IPS-18c (cell line): Measurements from ENCODE around the gene PRAC2.

Source experiments
- H3K4me3 ChIP-seq: 2 replicates; pipeline ENCODE4 v1.7.0; 2013; ENCODE audit warnings: low read depth, mild to moderate bottlenecking, low read length, moderate library complexity; ENCODE audit not compliant: insufficient read depth
- H3K9me3 ChIP-seq: one replicate; pipeline ENCODE4 v1.6.1; 2013; ENCODE audit warnings: mild to moderate bottlenecking, low read length, moderate library complexity; ENCODE audit not compliant: control insufficient read depth, insufficient read depth

Gene PRAC2

DNA sequence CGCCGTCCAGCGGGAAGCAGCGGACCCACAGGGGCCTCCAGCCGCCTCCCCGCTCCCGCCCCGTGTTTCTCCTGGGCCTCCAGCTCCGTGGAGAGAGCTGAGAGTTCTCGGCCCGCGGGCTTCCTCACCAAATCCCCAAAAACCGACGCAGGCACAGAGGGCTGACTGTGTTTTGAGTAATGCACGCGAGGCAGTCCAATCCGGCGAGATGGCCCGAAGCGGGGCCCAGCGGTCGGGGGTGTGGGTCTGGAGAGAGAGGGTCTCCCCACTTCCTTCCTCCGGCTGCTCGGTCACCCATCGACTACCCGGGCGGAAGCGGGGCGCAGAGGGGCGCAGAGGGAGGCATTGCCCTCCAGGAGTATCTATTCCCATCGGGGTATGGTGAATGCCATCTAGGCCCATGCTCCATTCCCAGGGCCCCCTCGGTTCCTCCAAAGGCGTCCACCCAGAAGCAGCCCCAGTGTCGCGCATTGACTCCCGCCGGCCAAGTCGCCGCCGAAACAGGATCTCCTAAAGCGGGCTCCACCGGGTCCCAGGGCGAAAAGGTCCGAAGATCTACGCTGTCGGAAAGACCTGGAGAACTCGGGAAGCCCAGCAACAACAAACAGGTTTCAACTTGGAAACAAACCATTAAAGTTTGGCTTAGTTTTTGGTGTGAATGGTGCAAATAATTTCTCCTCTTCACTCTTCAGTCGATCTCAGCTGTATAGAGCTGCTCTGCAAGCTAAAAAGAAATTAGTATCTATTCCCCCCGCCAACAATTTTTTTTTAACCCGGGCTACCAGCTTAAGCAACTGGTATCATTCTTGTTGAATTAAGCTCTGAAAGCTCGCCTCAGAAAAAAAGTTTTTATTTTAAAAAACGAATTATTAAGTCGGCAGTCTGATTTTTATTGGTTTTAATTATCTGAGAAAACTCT lies 24.7 kb downstream of the PRAC2 start:
- Histone ChIP-seq H3K4me3 (no peak overlapping the region), H3K9me3 (peaks cover 2% of the 10 kb centered on the region)

DNA sequence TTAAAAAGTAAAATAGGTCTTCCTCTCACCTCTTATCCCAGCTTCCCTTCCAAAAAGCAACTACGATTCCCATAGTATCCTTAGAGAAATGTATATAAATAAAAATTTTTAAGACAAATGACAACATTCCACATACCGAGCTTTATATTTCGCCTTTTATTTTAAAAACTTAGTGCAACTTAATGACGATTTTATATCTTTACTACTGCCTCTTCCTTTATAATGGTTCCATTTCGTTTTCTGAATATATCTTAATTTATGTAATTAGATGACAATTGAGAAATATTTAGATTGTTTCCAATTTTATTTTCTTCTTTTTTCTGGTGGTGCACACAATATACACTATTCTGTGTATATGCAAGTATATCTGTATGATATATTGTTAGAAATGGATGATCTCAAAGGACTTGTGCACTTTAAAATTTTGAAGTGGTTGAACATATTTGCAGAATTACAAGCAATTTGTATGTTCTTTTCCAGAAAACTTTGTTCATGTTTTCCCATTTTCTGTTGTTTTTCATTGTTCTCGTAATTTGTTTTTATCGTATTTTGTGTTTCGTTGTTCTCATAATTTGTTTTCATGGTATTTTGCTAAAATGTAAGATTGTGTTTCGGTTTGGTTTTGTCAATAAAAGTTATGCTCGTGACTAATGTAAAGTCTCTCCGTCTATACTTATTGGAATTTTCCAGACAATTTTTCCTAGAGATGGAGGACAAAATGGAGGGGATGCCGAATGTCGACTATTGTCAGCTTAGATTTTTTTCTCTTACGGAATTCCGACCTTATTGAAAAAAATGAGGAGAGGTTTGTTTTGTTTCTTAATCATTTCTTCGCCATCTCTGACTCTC lies 26.0 kb downstream of the PRAC2 start:
- Histone ChIP-seq H3K4me3 (no peak overlapping the region), H3K9me3 (peaks cover 2% of the 10 kb centered on the region)

DNA sequence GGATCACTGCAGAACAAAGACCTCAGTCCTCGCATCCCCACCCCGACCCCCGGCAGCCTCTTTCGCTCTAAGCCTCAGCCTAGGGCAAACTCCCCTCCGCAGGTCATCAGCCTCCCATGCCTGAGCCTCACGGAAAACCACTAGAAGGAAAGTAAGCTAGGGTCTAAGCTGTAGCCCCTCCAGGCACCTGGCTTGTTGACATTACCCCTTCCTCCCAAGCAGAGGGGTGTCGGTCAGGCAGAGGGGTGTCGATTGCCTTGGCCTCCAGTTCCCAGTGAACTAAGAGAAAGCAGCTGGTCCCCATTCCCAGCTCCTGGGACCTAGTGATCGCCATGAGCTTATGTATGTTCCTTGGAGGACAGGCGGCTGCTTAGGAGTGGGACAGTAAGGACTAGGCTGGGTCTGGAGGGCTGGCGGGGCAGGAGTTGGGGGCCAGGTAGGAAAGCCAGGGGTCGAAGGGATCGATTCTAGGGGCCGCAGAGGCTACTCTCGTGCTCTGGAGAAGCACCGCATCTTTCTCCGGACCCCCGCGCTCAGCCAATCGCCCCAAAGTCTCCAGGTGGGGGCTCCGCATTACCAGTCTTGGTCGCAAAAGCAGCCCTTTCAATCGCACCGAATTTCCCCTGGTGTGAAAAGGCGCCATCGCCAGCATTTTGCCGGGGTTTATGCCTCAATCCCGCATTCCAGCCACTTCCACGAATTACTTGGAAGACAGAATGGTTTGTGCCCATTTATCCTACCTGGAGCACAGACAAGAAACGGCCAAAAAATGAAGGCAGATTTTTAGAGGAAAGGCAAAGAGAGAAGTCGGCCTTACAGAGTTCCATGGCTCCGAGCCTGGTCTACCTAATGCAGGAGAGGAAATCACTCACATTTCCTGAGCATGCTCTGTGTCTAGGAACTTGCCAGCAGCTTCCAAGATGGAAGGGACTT lies 26.9 kb downstream of the PRAC2 start:
- Histone ChIP-seq H3K9me3 (peaks cover 2% of the 10 kb centered on the region), H3K4me3 (no peak overlapping the region)

DNA sequence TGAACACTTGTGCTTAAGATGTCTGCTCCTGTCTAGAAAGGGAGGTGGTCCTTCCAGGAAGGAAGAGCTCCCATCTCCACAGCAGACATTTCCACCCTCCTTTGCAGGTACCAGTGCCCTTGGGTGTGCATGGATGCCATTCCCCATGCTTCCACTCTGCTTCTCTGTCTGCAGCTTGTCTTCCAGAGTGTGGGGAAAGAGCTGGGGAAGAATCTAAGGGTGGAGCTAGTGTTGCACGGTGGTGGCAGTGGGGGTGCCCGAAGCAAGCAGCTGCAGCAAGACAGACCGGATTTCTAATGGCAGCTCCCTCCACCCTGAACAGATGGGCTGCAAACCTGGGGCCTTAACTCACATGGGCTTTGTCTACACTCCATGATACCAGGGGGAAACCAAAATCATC lies 28.2 kb downstream of the PRAC2 start:
- Histone ChIP-seq H3K4me3 (no peak overlapping the region), H3K9me3 (peaks cover 2% of the 10 kb centered on the region)

DNA sequence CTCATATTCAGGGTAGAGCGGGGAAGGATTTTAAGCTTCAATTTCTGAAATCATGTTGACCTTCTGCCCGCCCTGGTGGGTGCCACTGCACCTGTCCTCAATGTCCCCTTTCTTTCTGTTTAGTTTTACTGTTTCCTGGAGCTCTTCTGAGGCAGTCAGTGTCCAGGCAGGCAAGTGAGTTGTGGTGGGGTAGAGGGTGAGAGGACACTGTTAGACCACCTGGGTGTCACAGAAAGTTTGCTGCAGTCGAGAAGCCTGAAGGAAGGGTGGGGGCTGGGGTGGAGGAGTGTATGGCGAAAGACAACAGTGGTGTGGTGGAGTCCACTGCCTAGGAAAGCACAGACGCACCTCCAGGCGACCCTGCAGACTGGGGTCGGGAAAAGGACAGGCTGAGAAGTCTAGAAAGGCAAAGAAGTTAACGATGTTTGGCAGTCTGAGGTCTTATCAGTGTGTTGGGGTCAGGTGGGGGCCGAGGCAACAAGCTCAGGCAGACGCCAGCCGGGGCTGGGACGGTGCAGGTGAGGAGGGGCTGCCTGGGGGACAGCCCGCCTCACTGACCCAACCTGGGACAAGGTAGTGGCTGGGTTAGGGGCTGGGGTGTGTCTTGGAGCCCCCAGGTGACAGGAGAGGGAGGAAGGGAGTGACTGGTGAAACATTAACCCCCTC lies 28.9 kb downstream of the PRAC2 start:
- Histone ChIP-seq H3K4me3 (no peak overlapping the region), H3K9me3 (peaks cover 2% of the 10 kb centered on the region)

DNA sequence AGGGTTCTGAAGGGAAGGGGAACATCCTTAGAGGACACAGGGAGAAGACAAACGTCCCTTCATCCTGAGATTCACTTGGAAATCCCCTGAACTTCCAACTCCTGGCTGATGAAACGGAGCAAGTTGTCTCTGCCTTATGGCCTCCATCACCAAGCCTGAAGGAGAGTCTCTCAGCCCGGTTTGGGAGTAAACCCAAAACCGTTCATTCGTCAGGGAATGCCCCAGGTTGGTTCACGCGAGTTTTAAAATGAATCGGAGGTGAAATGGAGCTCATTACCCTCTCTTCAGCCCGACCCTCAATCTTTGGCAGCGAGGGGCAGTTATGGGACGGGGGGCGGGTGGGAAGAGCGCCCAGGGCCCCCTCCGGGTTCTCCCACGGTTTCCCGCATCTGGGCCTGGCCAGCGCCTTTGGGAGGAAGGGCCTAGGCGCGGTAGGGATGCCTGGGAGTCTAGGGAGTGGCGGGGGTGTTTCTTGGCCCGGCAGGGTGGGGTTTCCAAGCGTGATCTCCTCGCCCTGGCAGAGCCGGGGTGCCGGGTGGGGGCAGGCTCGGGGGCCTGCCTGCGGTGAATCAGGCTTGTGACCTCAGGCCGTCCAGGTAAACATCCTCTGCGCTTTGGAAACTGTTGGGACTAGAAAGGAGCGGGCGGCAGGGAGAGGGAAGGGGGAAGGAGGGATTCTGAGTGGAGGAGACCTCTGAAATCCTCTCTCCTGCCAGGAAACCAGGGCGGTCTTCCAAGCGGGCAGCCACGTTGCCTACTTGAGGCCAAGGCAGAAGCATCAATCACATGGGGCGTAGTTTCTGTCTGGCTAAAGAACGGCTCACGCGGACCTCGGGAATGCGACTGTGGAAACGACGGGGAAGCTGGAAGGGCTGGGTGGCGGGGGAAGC lies 29.7 kb downstream of the PRAC2 start:
- Histone ChIP-seq H3K9me3 (peaks cover 2% of the 10 kb centered on the region), H3K4me3 (no peak overlapping the region)

DNA sequence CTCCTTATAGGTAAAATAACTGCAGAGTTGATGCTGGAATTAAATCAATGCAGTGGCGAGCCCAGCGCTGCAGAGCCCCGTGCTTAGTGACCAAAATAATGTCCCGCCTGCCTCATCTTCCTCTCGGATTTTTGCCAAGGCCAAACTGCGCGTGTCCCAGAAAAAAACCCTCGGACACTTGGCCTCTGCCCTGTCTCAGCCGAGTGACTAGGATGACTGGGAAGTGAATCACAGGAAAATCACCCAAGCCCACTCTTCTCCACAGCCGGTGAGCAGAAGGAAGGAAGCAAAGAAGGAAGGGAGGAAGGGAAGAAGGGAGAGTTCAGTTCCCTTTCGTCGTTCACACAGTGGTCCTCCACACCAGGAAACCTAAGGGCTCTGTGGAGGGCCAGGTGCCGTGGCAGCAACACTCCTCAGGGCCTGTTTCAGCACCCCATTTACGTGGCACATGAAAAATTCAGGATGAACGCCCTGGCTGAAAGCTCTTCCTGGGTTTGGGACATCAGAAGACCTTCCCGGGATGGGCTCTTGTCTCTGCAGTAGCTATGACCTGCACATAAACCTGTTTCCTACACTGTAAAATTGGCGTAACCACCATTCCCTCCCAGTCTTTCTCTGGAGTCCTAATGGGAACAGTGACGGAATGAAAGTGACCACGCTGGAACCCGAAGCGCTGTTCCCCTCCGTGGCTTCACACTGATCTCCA lies 31.0 kb downstream of the PRAC2 start:
- Histone ChIP-seq H3K4me3 (no peak overlapping the region), H3K9me3 (peaks cover 2% of the 10 kb centered on the region)

DNA sequence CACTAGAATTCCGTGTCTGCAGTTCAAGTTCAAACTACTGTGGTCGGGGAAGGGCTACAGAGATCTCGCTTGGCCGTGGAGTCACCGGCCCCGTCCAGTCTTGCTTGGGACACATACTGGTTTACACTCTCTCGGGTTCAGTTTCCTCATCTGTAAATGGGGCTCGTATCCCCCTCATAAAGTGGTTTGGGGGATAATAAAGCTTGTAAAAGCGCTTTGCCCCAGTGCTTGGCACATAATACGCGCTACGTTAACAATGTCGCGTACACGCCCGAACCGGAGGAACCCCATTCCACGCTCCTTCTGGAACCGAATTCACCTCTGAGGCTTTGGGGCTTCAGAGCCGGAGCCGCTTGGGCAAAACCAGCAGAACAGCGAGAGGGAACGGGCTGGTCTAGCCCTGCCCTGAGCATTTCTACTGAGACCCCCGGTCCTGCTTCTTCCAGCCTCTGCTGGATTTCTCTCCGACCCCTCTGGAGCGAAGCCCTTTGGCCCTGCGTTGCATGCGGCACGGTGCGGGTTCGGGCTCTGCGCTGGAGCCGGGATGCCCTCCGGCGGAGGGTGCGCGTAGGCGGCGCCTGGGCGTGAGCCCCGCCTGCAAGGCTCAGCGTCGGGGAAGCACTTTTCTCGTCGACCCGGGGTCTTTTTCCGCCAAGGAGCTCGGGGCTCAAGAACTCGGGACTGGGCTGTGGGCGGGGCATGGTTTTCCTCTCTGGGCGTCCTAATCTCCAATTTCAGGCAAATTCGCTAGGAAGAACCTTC lies 31.7 kb downstream of the PRAC2 start:
- peak overlapping the region; percentile 9; the same call in 1 of the 2 replicates for H3K4me3 ChIP-seq

DNA sequence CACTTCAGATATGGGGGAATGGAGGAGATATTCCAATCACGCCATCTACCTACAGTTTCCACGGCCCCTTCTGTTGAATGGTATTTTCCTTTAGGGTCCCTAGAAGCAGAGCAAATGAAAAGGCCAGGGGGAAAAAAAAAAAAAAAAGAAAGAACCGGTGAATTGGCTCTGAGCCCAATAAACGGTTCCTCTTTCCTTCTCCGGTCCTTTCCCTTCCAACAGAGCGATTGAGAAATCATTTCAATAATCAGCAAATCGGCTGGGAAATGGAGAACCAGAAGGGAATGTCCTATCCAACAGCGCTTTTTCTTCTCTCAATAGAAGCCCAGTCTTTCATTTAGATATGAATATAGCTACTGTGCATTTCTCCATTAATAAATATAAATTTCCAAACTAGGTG lies 32.4 kb downstream of the PRAC2 start:
- H3K9me3 ChIP-seq, result no peaks in the 10 kb centered on the region
- no peak overlapping the region; the same call in 1 of the 2 replicates for H3K4me3 ChIP-seq

More for the DNA sequence above, 31.7 kb downstream of the PRAC2 start:
- H3K9me3 ChIP-seq, result peaks cover 2% of the 10 kb centered on the region

DNA sequence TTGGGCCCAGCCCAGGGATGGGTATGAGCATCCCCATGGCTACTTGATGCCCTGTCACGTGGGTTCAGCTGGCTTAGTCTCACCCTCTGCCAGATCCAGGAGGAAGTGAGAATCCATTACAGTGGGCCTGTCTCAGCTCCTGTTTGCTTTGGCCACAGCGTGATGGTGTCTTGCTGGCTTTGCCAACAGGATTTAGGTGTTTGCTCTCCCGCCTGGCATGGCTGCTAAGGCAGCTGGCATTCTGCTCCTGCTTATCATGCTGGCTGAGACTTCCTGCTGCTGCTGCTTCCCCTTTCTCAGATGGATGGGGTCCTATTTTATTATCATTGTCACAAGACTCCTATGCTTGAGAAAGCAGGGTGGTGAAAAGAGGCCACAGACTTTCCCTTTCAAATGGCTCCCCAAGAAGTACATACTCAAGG lies 33.9 kb downstream of the PRAC2 start:
- Histone ChIP-seq H3K4me3 (no peak overlapping the region), H3K9me3 (no peaks in the 10 kb centered on the region)

DNA sequence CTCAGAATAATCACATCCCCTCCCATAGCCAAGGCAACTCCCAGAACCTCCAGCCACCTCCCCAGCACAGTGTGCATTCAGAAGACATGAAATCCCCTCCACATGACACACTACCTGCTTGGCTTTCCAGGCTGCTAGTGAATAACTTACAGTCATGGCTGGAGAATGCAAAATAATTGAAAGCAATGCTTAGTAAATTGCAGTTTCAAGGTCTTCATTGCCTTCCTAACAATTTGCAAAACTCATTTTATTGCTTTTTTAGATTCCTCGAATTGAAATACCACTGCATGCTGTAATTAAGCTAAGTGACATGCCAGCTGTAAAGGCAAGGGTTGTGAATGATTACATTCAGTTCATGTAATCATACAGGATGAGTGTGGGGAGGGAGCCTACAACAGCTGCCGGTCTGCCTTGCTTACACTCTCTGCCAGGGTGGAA lies 34.6 kb downstream of the PRAC2 start:
- Histone ChIP-seq H3K4me3 (no peak overlapping the region), H3K9me3 (no peaks in the 10 kb centered on the region)

DNA sequence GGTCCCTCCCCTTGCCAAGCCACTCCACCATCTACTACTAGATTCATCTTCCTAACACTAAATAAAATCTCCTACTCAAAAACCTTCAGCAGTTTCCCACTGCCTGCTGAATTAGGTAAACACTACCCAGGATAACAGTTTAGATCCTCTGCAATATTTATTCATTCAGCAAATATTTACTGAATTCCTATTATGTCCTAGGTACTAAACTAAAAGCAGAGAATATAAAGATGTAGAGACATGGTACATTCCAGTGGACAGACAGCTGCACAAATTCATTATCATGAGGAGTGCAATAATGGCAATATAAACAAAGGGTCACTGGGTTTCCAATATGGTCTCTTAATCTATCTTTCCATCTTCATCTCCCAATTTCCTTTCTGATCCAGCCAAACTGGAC lies 36.3 kb downstream of the PRAC2 start:
- H3K9me3 ChIP-seq, result no peaks in the 10 kb centered on the region
- no peak overlapping the region for H3K4me3 ChIP-seq

DNA sequence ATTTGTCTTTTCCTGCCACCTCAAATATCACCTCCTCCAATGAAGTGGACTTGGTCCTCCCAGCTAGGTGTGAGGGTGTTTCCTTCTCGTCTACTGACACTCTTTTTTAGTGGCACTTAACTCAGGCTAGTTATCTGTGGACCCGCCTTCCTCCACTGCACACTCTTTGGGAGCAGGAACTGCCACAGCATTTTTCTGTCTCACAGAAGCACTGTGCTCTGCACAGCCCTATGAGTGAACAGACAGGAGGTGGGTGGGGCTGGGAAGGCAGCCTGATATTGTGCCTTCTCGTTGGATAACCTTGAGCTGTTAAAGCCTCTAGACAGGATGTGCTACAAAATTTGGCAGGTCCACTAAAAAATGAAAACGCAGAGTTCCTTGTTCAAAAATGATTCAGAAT lies 37.4 kb downstream of the PRAC2 start:
- no peaks in the 10 kb centered on the region for H3K9me3 ChIP-seq
- no peak overlapping the region for H3K4me3 ChIP-seq

DNA sequence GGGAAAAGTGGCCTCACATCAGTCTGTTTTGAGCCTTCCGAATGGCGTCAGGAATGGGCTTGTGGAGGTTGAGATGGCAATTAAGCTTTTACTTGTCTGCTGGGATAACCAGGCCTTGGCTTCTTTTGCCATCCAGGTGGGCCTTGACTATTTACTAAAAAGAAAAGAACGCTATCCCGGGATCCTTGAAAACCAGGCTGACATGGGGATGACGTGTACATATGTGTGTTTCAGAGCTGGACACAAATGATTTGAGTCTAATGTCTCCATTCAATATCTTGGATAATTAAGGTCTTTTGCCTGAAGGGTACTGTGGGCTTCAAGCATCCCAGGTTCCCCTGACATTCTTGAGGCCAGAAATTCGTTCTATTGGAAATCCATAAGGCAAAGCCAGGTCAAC lies 38.1 kb downstream of the PRAC2 start:
- Histone ChIP-seq H3K9me3 (no peaks in the 10 kb centered on the region), H3K4me3 (no peak overlapping the region)
